ENCODE measurements around the gene MICAL3. TPM values are rescaled to one million over a fixed set of nuclear protein-coding genes. Genes with fewer than 3 reads are reported as not detected.
"Not testable (repeated sequence)": the region's sequence is repeated elsewhere in the genome, so short reads cannot be mapped to it uniquely, and the experiment has no call there.

The MICAL3 gene
- total RNA-seq, 4 donors from 2014 or later = 23.9 to 49.2 (median 34.5) TPM

DNA sequence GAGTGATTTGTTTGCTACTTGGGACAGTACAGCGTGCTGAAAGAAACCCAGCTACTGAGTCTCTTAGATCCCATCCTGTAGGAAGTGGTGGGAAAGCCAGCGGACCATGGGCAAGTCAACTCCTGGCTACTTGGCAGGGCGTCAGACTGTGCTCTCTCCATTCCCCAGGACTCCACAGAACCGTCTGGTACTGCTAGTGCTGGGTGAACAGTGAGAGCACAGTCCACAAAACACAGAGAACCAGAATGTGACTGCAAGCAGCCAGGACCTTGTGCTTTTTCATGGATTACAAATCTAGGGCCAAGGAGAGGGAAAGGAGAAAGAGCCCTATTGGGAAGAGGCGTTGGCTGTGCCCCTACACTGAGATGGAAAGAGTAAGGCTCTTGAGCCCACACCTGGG lies 260.3 kb downstream of the MICAL3 start:
- no peak for ATAC-seq (ENCODE audit: low FRiP score)
- no peak for TF ChIP-seq CTCF (IDR thresholded peaks at IDR 0.05)
- DNase-seq (ENCODE audit: low spot score) = no peak

GRCh38 chr22:17763442-17763841 lies 260.9 kb downstream of the MICAL3 start:
- not testable (repeated sequence) for ATAC-seq (ENCODE audit: low FRiP score); DNase-seq (ENCODE audit: low spot score)

- TF ChIP-seq CTCF (IDR thresholded peaks at IDR 0.05) = no peak
- ATAC-seq (ENCODE audit: low FRiP score) (no peak), DNase-seq (ENCODE audit: low spot score) (no peak)
Observed at GRCh38 chr22:17761138-17761488, 263.2 kb downstream of the MICAL3 start.

DNA sequence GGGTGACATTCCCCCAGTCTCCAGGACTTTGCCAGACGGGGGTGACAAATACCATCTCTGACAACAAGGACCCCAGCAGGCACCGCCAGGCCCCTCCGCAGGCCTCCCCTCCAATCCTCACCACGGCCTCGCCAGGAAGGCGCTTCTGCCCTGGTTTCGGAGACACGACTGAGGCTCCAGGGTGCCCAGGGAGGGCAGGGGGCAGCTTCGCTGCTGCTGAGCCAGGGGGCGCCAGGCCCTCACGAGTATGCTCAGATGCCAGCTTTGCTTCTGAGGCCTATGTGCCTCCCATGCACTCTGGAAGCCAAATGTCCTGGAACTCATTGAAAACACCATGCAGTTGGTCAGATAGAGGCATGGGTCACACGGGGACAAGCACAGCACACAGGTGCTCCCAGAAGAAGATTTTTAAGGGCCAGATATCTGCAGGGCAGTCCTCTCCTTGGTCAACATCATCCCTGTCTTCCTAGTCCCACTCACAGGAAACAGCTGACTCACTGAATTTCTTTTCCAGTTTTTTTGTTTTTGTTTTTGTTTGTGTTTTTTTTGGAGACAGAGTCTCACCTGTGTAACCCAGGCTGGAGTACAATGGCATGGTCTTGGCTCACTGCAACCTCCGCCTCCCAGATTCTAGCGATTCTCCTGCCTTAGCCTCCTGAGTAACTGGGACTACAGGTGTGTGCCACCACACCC lies 270.0 kb downstream of the MICAL3 start:
- DNase-seq (ENCODE audit: low spot score) (no peak), ATAC-seq (ENCODE audit: low FRiP score) (no peak)
- TF ChIP-seq CTCF (IDR thresholded peaks at IDR 0.05) = no peak

GRCh38 chr22:17753401-17753989 lies 270.9 kb downstream of the MICAL3 start:
- TF ChIP-seq CTCF (IDR thresholded peaks at IDR 0.05) = no peak
- no peak for ATAC-seq (ENCODE audit: low FRiP score)
- no peak for DNase-seq (ENCODE audit: low spot score)

- DNase-seq (ENCODE audit: low spot score) (no peak), ATAC-seq (ENCODE audit: low FRiP score) (no peak)
- TF ChIP-seq CTCF (IDR thresholded peaks at IDR 0.05) = no peak
Observed at GRCh38 chr22:17751596-17751995, 272.8 kb downstream of the MICAL3 start.

DNA sequence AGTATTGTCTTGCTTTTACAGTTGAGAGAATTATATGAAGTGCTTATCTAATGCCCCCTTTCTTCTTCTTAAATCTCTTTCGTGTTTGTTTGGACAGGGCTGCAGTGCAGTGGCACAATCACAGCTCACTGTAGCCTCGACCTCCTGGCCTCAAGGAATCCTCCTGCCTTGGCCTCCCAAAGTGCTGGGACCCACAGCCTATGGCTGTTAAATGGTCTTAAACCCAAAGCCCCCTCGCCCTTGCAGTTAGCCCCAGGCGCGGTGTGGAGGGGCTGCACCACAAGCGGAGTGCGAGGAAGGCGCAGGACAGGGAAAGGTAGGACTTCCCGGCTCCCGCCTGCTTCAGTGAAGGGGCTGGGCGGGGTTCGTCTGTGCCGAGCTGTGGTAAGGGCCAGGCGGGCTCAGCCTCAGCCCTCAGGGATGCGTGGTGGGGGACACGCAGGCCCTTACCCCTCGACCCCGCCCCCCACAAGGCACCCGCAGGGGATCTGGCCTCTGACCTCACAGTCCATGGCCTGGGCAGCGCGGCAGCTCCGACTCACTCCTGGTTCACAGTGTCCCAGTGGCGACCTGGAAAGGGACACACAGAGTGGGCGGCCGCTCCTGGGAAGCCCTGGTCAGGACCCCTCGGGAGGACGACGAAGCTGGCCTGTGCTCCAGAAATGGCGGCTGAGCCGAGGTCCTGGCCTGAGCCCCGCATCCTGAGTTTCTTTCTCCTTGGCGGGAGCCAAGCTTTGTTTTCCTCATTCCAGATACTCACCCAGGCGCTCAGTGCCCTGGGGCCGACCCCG lies 274.6 kb downstream of the MICAL3 start:
- DNase-seq (ENCODE audit: low spot score) (no peak), ATAC-seq (ENCODE audit: low FRiP score) (no peak)
- no peak for TF ChIP-seq CTCF (IDR thresholded peaks at IDR 0.05)
